Right renal cortex interstitium (tissue), 3 donors: Measurements from ENCODE around the gene RPTOR. TPM values are rescaled to one million over a fixed set of nuclear protein-coding genes. Genes with fewer than 3 reads are reported as not detected.
"Not testable (repeated sequence)": the region's sequence is repeated elsewhere in the genome, so short reads cannot be mapped to it uniquely, and the experiment has no call there.

ENCODE experiments used
- DNase-seq, 3 donors: peaks; one replicate each; pipeline ENCODE4 v3.0.0-alpha.2; 2013; ENCODE audit warnings: low read depth in 3 of 3, low spot score in 2 of 3
- polyA plus RNA-seq, 3 donors: library from polyadenylated mRNA; unstranded; fragments of 120-200 nt; gene quantifications; one replicate each; pipeline ENCODE4 v1.2.1, GENCODE V29; 2013; ENCODE audit not compliant: insufficient read length in 3 of 3

Gene RPTOR
- polyA plus RNA-seq, 3 donors, result 16.7 to 18.7 (median 17.1) TPM

DNA sequence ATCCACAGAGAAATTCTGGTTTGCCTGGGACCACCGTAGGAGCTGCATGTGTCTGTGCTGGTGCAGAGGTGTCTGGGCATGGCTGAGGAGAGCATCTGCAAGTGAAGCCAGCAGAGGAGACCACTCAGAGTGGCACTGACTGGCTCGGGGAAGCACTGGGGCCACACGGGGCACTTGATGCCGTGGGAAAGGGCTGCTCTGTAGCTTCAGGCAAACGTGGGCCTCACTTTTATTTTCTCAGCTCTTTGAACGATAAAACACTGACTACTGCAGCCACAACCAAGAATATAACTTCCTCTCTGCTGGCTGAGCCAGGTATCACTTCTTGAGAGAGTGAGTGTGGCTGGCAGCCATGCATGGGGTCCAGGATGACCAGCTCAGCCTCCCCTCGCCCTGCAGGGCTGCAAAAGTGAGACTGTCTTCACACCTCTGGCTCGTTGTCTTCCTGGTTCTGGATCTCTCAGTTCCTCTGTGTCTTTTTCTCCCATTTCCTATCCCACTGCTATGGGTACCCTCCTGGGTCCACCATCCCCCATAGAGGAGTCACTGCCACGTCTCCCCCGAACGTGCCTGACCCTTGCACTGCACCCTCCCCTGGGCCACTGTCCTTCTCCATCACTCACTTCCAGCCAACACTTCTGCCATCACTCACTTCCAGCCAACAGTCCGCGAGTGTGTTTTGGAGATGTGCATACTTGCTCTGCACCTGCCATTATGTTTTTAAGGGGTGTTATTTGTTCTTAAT, 245.6 kb downstream of the RPTOR start:
- DNase-seq, result no peak

DNA sequence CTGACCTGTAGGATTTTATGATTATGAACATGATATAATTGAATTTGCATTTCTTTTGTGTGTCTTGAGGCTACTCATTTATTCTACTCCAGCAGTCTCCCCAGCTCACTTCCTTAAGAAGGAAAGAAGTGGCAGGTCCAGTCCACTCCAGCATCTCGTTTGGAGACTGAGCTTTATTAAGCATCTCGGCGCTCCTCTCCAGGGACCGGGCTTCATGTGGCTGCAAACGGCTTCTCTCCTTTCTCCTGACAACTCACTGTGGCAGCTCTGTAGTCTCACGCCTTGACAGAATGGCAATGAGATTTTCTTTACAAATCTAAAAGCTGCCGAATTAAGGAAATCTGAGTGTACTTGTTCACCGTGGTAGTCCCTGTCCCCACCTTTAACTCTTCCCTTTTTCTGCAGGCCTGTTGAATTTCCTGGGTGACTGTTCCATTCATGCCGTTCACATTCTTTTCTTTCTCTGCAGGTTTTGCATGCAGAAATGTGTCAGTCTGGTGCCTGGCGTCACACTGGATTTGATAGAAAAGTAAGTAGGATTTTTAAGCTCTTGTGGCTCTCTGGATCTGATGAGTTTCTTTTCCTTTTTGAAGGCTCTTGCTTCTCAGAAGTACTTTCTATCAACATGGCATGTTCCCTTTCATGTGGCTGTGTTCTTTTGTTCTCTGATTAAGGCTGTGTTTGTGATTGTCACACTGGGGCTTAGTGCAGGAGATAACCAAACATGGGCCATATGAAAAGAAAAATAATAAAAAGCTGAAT, 246.5 kb downstream of the RPTOR start:
- DNase-seq, result no peak

DNA sequence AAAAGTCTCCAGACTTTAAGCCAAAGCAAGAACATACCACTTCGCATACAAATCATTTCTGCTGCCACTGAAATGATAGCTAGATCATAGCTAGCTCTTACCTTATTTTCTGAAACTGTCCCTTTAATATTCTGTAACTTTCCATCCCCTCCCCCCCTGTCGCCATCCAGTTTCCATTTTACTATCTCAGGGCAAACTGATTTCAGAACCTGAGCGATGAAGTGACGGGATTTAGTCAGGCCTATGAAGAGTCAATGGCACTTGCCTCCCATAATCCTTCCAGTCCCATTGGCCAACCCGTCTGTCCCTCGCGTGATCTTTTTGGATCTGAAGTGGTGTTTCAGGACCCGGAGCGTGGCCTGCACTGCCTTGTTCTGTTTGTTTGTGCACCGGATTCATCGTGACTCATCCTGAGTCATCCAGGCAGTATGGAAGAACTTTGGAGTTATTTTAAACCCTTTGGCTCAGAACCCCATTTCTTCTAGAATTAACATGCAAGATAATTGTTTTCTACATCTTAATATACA, 247.2 kb downstream of the RPTOR start:
- no peak for DNase-seq

DNA sequence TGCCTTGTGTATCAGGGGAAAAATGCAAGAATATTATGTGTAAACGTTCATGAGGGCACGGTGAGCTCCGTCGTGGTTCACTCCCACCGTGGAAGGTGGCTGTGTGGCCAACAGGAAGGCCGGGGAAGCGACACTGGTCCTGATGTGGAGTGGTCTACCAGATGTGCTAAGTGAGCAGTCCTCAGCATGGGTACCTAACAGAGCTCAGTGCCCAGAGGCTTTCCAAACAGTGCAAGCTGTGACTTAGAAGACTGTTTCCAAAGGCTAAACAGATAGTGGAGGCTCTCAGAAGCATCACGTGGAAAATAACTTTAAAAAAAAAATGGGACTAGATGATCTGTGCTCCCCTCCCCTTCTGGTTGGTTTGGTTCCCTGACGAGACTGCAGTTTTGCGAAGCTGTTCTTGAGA, 247.7 kb downstream of the RPTOR start:
- no peak for DNase-seq

DNA sequence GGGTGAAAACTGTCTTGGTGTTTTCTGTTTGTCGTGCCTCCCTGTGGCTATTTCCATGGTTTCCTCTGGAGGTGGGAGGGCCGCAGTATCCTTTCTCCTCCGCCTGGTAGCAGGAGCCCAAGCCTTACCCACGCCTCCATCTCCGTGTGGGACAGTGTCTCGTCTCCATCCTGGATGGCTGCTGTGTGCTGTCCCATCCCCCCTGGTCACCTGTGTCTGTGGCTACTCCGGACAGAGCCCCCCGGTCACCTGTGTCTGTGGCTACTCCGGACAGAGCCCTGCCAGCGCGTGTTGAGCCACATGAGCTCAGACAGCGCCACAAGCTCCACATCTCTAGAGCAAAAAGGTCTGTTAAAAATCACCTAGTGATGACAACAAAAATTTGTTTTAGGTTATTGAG, 248.8 kb downstream of the RPTOR start:
- DNase-seq, result no peak

DNA sequence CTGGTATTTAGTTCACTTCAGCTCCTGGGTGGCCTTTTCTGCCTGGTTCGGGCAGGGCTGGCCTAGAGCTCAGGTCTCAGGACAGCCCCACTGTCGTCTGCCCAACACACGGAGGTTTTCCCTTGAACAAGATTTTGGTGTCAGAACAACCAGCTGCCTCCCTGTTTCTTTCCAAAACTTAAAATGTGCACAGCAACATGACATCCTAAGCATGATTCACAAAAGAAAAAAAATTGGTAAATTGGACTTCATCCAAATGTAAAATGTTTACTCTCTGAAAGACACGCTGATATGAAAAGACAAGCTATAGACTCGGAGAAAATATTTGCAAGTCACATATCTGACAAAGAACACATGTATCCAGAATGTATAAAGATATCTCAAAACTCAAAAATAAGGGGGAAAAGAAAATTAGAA, 249.2 kb downstream of the RPTOR start:
- no peak for DNase-seq

DNA sequence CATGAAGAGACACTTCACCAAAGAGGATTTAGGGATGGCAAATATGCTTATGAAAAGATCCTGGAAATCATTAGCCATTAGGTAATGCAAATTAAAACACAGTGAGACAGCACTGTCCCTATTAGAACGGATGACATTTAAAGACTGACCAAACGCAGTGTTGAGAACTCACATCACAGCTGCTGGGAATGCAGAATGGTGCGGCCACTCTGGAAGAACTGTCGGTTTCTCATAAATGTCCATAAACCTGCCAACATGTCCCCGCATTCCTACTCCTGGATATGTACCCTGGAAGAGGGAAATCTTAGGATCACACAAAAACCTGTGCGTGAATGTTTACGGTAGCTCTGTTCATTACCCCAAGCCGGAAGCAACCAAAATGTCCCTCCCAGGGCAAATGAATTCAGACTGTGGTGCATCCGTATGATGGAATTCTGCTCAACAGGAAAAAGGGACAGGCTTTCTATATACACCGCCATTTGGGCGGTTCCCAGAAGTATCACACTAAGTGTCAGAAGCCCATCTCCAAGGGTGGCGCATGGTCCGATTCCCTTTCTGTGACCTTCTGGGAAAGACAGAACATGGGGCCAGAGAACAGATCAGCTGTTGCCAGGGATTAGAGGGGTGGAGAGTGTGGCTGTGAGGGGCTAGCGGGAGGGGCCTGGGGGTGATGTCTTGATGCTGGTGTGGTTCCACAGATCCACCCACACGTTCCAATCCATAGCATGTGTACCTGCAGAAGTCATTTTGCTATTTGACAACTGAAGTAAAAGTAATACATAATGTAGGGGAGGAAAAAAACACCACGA, 249.8 kb downstream of the RPTOR start:
- DNase-seq, result no peak

DNA sequence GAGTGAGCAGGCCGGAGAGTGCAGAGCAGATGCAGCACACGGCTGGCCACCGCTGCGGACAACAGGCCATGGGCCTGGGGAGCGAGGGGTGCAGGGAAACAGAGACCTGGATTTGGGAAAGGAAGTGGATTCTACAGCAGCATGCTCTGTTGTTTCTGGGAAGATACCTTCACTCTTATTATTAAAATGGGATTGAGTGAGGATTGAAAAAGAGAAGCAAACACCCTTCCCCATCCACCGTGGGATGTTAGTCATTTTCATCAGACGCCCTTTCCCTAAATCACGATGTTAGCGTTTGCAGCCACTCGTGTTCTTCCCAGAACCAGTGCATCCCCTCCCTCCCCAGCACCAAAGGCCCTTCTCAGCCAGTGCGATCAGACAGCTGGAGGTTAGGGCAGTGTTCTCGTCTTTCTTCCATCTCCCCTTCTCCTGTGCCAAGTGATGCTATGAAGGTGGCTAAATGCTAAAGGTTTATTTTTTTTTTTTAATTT, 250.5 kb downstream of the RPTOR start:
- DNase-seq, result no peak

DNA sequence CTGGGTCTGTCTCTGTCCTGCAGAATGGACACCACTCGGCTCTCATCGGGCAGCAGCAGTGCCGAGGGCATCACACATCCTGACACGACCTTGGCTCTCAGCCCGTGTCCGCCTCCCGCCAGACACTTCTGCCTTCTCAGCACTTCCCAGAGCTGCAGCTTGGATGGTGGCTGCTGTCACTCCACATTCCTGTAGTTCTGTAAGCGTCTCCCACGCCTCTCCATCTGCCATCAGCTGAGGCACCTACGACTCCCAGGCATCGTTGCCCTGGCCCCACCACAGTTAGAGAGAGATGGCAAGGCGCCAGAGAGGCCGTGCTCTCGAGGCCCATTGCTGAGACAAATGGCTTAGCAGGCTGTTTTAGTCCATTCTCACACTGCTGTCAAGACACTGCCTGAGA, 251.1 kb downstream of the RPTOR start:
- DNase-seq, result peak in 2 of 3 donors; percentile 34 to 55

DNA sequence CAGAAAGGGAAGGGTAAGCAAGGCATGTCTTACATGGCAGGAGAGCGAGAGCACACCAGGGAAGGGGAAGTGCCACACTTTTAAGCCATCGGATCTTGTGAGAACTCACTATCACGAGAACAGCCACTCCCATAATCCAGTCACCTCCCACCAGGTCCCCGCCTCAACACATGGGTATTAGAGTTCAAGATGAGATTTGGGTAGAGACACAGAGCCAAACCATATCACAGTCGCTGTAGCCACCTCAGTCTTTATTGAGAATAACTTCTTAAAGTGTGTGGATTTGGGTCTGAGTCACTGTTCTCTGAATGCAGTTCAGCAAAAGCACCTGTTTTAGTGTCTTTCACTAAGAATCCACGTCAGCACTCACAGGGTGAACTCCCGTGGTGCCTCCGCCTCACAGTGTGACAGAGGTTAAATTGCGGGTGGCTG, 251.8 kb downstream of the RPTOR start:
- no peak for DNase-seq

DNA sequence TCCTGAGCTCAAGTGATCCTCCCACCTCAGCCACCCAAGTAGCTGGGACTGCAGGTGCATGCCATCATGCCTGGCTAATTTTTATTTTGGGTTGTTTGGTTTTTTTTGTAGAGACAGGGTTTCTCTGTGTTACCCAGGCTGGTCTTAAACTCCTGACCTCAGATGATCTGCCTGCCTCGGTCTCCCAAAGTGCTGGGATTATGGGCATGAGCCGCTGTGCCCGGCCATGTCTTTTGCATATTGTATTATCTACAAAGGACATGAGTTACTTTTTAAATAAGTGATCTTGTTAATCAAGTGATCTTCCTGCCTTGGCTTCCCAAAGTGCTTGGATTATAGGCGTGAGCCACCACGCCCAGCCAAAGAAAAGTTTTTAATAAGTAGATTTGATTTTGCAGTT, 252.6 kb downstream of the RPTOR start:
- DNase-seq, result not testable (repeated sequence)

DNA sequence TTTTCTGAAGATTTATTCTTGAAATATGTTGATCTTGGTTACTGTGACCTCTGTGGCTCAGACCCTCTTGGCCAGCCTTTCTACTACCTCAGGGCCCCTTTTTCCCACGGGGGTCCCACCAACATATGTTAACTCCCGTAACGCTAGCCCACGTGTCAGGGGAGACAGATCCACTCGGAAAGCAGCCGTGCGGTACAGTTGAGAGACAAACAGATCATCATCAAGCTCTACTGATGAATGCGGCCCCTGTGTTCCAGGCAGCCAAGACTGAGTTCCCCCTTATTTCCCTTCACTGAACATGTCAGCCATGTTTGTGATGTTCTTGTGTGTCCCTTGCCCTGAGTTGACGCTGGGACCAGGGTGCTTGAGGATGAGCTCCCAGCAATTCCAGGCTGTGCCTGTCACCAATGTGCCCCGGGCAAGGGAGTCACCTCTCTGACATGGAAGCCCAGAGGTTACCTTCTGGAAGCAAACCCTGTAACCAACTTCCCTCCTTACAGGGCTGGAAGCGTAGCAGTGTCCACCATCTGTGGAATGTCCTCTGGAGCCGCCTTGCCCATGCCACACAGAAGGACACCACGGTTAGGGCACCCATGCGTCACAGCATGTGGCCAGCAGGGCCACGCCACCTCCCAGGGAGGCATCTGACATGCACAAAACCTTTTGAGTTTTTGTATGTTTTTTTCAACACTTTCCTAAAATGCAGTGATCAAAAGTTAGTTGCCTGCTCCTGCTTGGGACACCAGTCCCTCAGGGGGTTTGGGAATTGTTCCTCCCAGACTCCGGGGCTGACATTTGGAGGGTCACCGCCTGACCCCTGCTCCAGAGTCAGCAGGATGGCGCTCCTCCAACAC, 253.3 kb downstream of the RPTOR start:
- no peak for DNase-seq

DNA sequence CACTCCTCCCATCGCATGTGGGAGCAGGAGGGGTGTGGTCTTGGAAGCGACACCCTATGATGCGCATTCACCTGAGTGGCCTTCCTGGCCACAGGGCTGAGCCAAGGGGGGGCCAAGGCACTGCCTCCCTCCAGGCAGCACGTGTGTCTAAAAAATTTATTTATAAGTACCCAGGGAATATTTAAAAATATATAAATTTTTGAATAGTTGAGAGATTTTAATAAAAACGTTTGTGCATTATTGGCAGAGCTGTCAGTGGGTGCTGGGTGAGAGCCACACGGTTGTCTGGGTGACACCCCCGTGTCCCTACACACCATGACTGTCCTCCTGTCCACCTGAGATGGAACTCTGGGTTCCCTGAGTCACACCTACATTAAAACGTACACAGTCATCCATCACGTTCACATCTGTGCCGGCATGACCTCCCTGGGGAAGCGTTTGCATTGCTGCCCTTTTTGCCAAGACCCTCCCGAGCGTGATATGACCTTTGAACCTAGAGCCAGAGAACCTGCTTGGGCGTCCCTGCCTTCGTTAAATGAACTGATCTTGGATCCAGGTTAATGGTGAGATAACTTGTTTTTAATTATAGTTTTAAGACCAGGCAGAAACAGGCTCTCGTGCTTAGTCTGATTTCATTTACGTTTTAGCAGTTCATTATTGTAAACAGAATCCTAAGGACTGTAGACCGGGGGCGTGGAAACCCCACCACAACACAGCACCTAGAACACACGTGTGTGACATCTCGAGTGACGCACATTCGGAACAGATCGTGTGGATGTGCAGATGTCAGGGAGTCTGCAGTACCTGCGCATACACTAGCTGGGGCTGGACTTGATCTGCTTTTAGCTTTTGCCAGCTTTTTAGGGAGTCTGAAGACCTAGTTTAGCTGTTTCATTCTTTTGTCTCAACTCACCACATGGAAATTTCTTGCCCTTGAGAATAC, 254.2 kb downstream of the RPTOR start:
- DNase-seq, result no peak

DNA sequence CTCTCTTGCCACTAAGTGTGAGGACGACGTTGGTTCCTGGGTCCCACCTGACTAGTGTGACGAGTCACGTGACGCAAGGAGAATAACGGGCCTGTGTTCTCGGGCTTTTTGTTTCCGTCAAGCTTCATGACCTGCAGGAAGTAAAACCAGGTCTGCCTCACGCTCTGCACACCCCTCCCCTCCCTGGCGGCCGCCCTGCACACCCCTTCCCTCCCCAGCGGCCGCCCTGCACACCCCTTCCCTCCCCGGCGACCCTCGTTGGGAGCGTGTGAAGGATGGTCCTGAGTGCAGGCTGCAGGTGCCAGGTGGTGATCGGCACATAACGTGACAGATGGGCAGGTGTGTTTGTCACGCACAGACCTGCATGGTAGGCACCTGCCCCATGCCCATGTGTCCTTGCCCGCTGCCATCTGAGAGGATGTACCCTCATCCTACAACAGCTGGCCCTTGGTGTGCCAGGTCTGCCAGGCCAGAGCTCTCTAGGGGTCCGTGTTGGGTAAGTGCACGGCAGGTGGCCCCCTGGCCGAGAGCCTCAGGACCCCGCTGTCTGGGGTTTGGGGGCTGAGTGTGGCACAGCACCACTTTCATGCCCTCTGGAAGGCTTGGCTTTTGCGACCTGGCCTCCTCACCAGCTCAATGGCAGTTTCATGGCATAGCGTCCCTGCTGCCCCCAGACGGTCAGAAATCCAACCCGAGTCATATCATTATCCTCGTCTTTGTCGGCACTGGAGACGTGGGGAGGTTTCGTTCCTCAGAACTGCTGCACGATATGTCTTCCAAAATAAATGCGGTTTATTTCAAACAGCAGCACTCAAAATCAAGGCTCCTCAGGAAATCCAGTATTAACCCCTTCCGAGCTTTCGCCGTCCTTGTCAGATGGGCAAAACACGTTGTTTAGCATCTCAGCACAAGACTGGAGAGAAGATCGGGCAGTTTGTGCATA, 255.2 kb downstream of the RPTOR start:
- DNase-seq, result no peak

DNA sequence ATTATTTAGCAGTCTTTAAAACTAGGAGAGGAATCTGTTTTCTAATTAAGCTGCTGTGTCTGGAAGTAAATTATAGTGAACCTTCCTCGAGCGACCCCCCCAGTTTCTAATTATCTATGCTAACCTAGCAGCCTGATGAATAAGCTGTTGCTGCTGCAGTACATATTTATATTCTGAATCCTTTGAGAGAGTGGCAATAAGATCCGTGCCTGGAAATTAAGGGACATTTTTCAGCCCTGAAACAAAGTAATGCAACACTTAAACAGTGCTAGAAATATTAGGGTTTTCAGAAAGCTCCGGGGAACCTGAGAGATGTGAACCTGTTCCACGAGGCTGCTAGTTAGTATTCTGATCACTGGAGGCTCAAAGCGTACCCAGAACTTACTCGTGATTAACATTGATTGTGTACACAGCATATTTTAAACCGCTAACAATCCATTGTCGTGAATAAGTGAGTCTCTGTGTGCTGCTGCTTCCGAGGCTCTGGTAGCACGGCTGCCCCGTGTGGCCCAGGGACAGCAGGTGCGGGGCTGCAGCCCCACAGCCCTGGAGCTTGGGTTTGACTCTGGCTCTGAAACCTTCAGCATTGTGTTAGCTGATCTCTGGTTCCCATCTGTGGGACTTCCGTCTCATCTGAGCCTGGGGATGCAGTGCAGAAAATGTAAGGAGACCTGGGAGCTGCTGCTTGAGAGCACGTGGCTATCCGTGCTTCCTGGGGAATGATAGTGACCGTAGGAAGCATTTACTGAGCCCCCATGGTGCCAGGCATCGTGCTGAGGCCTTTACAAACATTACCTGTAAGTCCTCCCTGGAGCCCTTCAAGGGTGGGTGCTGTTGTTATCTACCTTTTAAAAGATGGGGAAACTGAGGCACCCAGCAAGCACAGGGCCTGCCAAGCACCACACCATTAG, 256.1 kb downstream of the RPTOR start:
- no peak for DNase-seq

DNA sequence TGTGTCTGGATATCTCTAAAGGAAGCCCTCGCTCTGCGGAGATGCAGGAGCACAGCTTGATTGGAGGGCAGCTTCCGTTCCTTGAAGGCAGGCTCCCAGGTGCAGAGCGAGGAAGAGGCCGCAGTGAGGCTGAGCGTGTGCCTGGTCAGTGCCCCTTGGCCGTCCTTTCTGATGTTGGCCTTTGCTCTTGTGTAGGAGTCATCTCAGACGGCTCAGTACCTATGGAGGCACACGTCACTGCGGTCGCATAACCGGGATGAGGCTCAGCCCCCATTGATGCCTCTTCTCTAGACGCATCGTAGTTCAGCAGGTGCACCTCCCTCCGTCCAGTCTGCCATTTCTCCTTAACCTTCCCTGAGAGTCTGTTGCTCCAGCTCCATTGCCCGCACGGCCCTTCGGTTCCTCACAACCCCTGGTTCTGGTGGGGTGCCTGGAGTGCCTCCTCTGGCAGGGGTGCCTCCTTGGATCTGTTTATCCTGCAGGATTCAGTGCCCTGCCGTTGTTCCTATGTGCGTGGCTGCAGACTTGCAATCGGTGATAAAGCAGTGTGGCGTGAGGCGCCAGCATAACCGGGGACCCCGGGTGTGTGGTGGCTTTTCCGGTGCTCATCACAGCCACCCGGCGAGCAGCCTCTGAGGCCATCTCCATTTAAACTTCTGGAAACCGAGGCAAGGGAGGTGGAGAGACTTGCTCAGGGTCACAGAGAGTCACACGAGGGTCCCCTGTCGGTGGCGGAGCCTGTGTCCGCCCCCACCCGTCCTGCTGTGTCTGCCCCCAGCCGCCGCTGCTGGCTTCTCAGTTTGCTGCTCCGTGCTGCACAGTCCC, 258.2 kb downstream of the RPTOR start:
- no peak for DNase-seq
